ENCODE results near the gene RIIAD1.

- TF ChIP-seq CTCF (IDR thresholded peaks at IDR 0.05; ENCODE audit: extremely low read depth in 1 of 2, insufficient read depth in 1 of 2, low read depth in 1 of 2, low read length in 2 of 2) = no peak
- no peak for TF ChIP-seq GATA2 (IDR thresholded peaks at IDR 0.05; ENCODE audit: insufficient read depth, insufficient read length, low read depth, low read length)
- TF ChIP-seq MAX (IDR thresholded peaks at IDR 0.05; ENCODE audit: insufficient read depth, insufficient read length) = no peak
- no peak for TF ChIP-seq POLR2AphosphoS5 (IDR thresholded peaks at IDR 0.05; ENCODE audit: insufficient read depth, low read depth, low read length)
- TF ChIP-seq POLR2A (IDR thresholded peaks at IDR 0.05; ENCODE audit: low read depth, low read length) = no peak
- TF ChIP-seq EZH2 (IDR thresholded peaks at IDR 0.05; ENCODE audit: borderline replicate concordance, low read depth, low read length, severe bottlenecking) = no peak
- TF ChIP-seq MYC (IDR thresholded peaks at IDR 0.05; ENCODE audit: low read depth, low read length) = no peak
- TF ChIP-seq FOS (IDR thresholded peaks at IDR 0.05; ENCODE audit: borderline replicate concordance, insufficient read depth, low read length) = no peak
These were observed 8.3 kb upstream of the RIIAD1 start for GRCh38 chr1:151713044-151713443.
